Central memory CD4-positive, alpha-beta T cell (primary cell): ENCODE results near the gene CD8A.

ENCODE experiments used
- DNase-seq: peaks from one replicate; pipeline ENCODE4 v3.0.0; 2022

CD8A gene

DNA sequence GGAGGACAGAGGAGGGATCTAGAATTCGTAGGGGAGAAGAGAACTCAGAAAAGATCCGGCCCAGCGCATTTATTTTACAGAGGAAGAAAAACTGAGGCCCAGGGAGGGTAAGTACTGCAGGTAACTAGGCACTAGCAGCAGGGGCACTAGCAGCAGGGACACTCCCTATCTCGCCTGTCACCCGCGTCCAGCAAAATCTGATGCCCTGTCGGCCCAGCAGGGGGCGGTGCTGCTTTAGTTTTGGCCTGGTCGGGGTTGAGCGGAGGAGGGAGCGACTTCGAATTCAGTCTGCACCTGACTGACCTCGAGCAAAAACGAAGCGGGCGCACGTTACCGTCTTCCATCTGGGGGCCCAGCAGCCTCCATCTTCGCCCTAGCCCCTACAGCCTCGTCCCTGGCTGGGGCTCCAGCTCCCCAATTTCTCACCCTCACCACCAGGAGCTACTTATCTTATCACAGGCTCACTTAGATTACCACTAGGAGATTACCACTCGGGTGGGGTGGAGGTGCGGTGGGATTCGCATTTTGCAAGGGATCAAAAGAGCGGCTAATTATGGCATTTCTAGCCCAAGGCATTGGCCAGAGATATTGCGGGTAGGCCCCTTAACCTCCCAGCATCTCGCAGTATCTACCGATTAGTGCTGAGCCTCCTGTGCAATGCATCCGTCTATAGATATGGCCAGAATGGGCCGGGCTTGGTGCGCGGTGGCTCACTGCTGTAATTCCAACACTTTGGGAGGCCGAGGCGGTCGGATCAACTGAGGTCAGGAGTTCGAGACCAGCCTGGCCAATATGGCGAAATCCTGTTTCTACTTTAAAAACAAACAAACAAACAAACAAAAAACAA lies 17.8 kb upstream of the CD8A start:
- peak; percentile 83 for DNase-seq

DNA sequence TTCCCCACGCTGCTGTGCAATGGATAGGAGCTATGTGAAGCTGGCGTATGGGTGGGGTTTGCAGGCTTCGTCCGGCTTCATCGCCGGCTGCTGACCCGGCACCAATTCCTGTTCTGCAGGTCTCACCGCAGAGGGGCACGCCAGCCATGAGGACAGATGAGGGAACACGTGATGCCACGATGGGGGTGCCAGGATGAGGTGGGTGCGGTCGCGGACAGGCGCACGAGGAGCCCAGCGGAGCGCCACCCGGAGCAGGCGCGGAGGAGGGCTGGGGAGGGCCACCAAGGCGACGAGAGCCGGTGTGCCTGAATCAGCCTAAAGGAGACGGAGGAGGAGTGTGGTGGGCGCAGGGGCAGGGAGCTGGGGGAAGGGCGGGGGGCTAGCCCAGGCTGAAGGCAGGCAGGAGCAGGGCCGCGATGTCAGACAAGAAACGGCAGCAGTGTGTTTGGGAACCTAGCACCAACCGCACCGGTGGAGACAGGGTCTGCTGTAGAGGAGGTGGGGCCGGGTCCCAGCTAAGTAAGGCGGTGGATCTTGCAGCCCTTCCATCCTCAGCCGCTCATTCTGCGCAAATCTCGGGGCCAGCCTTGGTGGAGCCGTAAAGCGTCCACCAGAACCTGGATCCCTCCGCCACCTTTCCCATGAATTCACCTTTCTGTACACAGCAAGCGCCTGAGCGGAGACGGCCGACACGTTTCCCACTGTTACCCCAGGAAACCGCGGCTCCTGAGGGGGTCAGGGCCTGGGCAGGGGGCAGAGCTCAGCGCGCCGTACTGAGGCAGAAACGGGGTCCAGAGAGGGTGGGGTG lies 17.0 kb upstream of the CD8A start:
- no peak for DNase-seq

DNA sequence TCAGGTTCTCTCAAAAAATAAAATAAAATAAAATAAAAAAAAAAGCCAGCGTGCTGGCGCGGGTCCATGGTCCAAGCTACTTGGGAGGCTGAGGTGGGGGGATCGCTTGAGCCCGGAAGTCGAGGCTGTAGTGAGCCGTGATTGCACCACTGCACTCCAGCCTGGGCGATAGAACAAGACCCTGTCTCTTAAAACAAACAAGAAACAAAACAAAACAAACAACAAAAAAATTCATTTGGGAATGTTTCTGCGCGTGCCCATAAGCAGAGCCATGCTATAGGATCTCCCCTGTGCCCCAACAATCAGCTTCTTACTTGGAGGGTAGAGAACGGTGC lies 16.4 kb upstream of the CD8A start:
- no peak for DNase-seq

DNA sequence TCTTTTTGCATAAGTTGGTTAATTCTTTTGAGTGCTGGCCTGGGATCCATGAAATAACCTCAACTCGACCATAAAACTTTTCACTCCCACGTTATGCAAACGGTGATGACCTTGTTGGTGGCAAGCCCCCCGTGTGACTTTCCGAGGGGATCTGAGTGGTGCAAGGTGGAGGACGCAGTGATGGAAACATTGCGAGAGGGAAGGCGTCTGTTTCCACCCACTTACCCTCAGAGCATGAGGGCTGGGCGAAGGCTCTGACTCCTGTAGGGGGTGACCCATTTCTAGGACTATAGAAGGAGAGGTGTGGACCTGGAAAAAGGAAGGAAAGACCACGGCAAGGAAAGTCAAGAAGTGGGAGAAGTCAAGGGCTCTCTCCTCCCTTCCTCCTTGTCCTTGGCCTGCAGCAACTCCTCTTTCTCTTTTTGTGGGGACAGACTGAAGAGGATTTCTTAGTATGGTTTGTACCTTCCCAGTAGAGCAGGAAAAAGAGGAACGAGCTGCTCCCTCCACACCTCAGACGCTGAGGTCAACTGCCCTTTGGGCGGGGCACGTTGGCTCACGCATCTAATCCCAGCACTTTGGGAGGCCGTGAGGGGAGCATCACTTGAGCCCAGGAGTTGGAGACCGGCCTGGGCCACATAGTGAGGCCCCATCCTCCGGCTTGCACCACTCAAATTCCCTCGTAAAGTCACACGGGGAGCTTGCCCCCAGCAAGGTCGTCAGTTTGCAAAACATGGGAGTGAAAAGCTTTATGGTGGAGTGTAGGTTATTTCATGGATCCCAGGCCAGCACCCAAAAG lies 15.5 kb upstream of the CD8A start:
- no peak for DNase-seq

DNA sequence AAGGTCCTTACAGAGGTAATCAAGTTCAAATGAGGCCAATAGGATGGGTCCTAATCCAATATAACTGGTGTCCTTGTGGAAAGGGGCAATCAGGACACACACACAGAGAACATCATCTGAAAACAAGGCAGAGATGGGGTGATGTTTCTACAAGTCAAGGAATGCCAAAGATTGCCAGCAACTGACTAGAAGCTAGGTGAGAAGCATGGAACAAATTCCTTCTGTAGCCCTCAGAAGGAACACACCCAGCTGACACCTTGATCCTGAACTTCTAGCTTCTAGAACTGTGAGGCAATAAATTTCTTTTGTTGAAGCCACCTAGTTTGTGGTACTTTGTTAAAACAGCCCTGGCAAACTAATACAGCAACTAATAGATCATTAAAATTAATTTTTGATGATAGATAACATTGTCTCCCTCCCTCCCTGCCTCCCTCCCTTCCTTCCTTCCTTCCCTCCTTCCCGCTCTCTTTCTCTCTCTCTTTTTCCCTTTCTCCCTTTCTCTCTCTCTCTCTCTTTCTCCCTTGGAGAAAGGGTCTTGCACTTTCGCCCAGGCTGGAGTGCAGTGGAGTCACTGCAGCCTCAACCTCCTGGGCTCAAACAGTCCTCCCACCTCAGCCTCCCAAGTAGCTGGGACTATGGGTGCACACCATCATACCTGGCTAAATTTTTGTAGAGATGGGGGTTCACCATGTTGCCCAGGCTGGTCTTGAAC lies 10.3 kb upstream of the CD8A start:
- DNase-seq: no peak

DNA sequence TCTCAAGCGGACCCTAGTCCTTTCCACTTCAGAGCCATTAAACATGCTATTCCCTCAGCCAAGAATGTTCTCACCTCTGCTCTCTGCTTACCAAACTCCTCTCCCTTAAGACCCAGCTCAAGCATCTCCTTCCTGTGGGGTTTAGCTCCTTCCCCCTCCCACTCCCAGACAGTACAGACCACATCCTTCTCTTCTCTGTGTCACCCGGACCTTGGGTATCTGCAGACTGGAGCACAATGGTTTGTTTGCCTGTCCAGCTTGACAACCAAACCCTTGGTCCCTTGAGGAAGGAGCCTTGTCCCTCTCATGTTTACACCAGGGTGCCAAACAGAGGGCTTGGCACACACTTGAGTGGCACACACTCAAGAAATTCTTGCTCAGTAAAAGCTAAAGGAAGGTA lies 4.1 kb upstream of the CD8A start:
- no peak for DNase-seq

DNA sequence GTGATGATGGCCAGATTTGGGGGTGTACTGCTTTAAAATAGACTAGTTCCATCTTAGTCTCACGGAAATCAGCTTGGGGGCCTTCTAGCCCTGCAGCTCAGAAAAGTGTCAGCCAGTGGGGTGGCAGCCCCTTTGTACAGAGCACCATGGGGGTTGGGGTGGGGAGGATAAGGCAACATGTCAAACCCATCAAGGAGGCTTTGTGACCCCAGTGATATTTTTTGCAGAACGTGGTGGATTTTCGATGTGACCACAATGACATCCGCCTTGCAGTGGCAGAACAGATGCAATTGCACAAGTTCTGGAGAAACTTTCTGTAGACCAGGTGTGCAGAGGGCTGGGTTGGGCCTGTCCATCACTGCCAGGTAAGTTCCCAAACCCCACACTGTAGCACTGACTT lies 3.0 kb upstream of the CD8A start:
- no peak for DNase-seq

DNA sequence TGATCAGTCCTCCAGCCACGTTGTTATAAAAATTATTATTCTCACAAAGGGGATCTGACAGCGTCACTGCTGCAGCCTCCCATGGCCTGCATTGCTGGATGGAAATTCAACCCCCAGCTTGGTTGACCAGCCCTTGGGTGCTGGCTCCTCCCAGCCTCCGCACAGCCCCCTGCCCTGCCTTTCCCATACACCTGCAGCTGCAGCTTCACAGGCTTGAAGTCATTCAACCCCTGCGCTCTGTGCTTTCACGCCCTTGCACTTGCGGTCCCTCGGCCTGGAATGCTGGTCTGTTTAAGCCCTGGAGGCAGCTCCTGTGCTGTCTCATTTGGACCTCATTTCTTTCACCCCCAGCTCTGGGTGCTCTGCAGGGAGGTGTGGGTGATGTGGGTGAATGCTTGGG lies 860 bp upstream of the CD8A start:
- DNase-seq: no peak

DNA sequence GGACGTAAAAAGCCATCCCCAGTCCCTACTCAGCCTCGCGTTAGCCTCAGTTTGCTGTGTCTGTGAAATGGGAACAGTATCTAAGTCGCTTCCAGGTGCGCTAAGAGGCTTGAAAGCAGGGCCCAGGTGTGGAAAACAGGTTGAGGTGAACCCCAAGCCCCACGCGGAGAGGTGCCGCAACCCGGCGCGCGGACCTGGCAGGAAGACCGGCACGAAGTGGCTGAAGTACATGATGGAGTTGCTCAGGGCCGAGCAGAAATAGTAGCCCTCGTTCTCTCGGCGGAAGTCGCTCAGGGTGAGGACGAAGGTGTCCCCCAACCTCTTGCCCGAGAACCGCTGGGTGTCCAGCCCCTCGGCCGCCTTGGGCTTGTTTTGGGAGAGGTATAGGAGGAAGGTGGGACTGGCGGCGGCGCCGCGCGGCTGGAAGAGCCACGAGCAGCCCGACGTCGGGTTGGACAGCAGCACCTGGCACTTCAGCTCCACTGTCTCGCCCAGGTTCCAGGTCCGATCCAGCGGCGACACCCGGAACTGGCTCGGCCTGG lies 508 bp downstream of the CD8A start:
- no peak for DNase-seq

DNA sequence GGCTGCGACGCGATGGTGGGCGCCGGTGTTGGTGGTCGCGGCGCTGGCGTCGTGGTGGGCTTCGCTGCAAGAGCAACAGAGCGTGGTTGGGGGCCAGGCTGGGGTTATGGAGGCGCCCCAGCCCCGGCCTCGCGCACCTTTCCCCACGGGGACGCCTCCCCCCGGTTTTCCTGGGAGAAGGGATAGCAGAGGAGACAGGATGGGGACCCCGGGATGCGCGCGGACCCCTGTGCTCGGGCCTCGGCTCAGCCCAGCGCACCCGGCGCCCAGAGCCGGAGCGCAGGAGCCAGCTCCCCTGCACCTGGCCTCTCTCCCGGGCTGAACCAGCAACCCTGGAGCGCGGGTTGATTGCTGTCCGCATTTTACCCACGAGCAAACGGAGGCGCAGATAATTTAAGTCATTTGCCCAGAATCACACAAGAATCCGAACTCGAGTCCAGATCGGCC lies 1.0 kb downstream of the CD8A start:
- DNase-seq: no peak

DNA sequence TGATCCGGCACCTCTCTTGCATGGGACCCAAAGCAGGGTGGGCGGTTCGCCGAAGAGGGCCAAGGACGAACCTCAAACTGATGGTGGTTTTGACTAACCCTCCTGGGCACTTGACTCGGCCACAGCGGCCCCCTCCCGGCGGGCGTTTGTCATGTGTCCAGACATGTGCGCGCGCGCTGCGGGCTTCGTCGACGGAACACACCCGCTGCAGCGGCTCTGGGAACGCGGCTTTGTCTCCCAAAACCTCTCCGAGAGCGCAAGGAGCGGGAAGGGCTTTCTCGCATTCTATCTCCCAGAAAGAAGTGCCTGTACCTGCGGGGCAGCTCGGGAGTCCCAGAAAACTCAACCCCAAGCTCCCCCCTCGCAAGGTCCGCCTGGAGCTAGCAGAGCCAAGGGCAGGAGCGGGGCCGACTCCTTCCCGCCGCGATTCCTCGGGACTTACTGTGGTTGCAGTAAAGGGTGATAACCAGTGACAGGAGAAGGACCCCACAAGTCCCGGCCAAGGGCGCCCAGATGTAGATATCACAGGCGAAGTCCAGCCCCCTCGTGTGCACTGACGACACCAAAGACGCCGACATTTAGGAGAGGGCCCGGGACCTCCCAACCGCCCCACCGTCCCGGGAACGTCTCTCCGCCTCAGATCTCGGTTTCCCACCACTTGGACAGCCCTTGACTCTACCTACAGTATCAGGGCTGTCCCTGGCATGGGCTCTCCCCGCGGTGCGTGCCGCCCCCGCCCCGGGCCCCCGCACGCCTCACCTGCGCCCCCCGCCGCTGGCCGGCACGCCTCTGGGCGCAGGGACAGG lies 1.6 kb downstream of the CD8A start:
- DNase-seq: no peak

DNA sequence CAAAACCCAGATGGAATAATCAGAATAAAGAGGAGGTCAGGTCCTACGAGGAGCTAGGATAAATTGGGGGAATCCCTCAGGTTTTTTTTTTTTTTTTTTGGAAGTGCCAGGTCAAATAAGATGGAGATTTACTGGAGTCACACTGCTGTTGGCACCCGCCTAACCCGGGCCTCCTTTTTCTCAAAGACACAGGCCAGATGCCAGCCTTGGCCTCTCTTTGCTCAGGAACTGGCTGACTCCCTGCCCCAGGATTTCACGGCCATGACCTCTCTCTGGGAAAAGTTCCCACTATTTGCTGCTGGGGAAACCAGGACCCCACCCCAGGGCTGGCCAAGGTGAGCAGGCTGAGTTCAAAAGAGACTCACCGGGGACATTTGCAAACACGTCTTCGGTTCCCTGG lies 2.5 kb downstream of the CD8A start:
- DNase-seq: no peak

DNA sequence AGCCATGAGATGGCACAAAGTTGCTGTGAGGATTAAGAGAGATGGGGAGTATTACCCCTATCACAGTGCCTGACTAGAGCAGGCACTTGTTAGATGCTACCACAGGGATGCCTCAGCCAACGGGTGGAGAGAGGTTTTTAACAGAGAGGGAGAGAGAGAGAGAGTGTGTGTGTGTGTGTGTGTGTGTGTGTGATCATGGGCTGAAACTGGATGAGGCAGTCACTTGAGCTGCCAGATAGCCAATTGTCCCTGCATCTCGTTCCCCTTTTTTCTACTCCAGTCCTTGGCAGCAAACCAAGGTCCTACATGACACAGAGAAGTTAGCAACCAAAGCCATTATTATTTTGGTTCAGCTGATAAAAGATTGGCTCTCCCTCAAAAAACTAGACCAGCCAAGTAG lies 3.0 kb downstream of the CD8A start:
- DNase-seq: no peak

DNA sequence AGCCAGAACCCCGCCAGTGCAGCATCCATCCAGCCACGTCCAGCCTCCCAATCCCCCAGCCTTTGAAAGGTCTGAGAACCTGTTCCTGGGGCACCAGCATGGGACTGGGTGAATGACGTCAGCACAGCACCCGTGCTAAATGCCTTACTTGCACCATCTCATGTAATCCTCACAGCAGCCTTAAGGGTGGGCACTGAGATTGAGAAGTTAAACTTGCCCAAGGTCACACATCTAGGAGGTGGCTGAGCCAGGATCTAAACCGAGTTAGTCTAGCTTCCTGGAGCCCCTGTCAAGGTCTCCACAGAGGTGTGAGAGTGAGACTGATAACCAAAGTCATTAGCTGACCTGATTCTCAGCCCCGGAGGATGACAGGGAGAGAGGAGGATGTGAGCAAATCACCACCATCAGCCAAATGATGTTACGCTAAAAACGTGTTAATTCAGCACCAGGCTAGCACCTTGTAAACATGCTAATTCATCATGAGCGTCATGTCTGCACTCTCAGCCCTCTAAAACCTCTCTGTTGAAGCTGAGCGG lies 4.6 kb downstream of the CD8A start:
- DNase-seq: no peak

DNA sequence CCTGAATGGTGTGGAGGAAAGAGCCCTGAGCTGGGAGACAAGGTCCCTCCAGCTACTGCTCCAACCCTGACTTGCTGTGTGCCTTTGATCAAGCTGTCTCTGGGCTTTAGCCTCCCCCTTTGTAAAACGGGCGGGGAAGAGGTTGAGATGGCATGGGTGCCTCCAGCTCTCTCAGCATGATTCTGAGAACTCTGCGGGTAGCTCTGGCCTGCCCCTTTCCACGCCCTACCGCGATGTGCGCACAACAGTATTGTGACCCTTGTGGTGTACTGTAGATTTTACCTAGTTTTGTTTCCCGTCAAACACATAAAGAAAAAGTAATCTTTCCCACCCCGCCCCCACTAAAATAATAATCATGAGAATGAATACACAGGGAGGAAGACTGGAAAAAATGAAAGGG lies 5.3 kb downstream of the CD8A start:
- DNase-seq: no peak

DNA sequence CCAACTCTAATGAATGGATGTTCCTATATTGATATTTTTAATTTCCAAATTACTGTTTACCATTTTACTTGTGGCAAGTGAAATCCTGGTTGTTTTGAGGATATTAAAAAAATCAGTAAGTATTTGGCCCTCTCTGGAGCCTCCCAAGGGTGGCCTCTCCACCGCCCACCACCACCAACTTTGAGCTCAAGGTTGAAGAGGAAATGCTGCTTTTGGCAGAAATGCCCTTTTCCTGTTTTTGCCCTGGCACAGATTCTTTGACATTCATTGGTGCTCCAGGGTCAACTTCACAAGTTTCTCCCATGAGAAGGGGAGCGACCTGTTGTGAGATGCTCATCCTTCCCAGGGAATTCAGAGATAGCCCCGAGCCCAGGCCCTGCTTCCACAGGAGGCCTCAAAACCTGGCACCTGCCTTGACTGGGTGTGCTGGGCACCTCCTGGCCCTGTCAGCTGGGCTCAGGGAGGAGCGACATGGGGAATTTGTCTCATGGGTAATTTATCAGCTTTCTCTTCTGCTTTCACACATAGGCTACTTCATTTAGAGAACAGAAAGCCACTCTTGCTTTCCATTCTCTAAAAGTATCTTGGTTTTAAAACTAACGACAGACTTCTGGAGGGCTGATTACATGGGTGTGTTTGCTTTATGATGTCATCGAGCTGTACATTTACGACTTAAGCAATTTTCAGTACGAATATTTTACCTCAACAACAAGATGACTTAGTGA lies 6.9 kb downstream of the CD8A start:
- DNase-seq: no peak

DNA sequence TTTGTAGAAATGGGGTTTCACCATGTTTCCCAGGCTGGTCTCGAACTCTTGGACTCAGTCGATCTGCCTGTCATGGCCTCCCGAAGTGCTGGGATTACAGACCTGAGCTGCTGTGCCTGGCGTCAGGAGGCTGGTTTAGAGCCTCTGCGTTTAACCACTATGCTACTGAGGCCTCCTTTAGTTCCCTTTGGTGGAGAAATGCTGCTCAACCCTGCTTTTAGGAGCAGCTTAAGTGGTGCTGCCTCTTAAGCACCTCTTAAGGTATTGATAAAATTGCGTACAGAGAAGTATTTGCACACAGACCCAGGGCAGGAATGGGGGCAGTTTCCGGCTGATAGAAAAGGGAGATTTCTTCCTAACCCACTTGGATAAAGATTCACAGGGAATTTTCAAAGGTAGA lies 8.0 kb downstream of the CD8A start:
- no peak for DNase-seq

DNA sequence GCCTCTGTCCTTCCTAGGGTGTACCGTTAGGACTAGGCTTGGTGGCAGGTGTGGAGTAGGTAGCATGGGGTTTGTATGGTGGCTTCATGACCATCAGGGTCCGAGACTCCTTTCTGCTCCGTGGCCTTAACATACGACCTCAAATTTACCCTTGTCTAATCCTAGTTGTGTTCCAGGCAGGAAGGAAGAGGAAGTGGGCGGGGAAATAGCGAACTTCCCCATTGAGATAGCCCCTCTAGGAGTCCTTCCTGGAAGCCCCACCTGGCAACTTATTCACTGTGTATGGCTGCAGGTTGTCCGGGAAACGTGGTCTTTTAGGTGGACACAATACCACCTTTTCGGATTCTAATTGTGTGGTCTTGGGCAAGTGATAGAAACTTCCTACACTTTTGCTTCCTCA lies 9.3 kb downstream of the CD8A start:
- DNase-seq: no peak

DNA sequence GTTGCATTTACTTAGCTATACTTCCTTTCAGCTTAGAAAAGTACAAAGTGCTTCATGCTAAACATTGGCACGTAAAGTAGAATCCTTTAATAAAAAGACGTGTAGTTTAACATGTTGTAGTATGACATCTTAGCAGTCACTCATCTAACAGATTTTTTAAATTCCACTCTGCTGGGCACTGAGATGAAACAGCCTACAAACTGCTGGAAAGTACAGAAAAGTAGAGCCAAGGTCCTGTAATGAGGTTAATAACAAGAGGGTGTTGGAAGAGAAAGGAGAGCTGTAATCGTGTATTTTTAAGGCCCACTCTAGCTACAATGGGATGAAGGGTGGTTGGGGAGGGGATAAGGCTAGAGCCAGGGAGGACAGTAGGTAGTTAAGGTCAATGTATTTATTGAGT lies 10.7 kb downstream of the CD8A start:
- no peak for DNase-seq

DNA sequence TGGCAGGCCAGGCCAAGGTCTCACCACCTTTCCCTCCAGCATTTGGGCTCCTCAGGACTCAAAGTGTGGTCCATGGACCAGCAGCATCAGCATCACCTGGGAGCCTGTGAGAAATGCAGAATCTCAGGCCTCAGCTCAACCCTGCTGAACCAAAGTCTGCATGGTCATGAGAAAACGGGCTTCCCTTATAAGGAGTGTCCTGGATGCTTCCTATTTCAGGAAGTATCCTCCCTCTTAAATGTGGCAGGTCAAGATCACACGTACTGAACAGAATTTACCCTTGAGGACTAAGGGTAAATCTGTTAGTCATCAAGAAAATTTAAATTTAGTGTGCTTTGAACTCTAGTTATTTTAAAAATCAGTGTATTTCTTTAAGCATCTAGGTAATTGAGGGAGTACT lies 11.8 kb downstream of the CD8A start:
- DNase-seq: no peak

DNA sequence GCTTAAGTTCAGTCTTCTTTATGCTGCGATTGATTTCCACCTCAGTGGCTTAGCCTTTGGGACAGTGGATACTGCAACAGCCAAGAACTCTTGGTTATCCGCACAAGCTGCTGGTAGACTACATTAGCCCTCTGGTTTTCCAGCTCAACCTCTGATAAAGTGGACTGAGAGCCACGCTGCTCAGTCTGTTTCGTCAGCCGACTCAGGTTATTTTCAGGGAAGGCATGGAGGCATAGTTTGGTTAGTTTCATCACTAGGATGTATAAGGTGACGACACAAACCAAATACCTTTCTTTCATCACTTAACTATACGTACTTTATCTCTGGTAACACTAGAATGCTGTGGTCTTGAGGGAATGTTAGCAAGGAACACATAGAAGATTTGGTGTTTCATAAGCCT lies 14.2 kb downstream of the CD8A start:
- DNase-seq: no peak
